GM12875 (cell line): ENCODE results near the gene GPN3.
"Not testable (repeated sequence)": the region's sequence is repeated elsewhere in the genome, so short reads cannot be mapped to it uniquely, and the experiment has no call there.

Experiments used
- H3K4me3 ChIP-seq: one replicate; pipeline ENCODE4 v1.5.1; 2011; ENCODE audit warnings: low read depth, low read length, control low read depth
- TF ChIP-seq, protein P1 (sequence below): IDR thresholded peaks from 2 replicates; pipeline ENCODE4 v1.5.1; 2011; ENCODE audit warnings: low read depth, mild to moderate bottlenecking, control low read depth, inconsistent platforms, low read length, moderate library complexity, borderline replicate concordance; ENCODE audit not compliant: insufficient read depth

GPN3 gene

DNA sequence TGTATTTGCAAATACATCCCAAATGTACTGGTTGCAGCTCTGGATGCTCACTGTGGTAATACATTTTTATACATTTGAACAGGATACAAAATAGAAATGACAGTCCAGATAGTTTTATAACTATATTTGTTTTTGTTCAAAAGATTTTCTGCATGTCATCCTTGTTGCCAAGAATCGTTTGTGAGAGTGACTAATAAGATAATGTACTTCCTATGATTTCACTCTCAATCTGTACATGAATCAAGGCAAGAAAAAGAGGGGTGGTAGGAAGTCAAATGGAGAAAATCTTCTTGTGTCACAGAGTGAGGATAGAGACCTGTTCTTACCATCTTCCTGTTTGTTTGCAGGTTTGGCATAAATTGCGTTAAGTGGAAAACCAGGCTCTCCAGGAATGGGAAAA lies 31.8 kb downstream of the GPN3 start:
- TF ChIP-seq, protein P1, sequence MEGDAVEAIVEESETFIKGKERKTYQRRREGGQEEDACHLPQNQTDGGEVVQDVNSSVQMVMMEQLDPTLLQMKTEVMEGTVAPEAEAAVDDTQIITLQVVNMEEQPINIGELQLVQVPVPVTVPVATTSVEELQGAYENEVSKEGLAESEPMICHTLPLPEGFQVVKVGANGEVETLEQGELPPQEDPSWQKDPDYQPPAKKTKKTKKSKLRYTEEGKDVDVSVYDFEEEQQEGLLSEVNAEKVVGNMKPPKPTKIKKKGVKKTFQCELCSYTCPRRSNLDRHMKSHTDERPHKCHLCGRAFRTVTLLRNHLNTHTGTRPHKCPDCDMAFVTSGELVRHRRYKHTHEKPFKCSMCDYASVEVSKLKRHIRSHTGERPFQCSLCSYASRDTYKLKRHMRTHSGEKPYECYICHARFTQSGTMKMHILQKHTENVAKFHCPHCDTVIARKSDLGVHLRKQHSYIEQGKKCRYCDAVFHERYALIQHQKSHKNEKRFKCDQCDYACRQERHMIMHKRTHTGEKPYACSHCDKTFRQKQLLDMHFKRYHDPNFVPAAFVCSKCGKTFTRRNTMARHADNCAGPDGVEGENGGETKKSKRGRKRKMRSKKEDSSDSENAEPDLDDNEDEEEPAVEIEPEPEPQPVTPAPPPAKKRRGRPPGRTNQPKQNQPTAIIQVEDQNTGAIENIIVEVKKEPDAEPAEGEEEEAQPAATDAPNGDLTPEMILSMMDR, result no peak
- no peak overlapping the region for H3K4me3 ChIP-seq

DNA sequence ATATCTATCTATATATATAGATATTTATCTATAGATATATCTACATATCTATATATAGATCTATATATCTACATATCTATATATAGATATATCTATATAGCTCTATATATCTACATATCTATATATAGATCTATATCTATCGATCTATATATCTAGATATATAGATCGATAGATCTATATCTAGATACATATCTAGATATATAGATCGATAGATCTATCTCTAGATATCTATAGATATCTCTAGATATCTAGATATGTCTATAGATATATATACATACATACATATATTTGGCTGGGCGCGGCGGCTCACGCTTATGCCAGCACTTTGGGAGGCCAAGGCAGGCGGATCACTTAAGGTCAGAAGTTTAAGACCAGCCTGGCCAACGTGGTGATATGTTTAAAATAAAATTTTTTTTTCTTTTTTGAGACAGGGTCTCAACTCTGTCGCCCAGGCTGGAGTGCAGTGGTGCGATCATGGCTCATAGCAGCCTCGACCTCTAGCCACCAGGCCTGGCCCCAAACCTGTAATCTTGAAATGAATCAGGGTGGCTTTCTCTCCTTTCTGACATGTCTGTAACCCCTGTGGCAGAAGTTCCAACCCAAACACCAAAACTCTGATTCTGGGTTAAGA lies 36.0 kb downstream of the GPN3 start:
- H3K4me3 ChIP-seq, result peak overlapping the region; percentile 39

DNA sequence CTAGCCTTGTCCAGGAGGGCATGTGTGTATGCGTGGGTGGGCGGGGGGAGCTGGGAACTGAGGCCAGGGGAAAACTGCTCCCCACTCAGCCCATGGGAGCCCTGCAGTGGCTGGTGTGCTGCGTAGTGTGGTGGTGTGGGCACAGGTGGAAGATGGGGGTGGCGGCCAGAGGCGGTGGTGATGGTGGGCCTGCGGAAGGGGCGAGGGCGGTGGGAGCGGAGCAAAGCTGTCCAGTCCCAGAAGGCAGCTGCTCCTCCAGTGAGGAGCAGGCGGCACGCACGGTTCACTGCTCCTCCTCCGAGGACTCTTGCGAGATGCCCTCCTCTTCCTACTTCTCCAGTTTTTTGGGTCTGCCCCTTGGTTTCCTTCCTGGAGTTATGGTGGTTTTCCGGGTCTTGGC lies 38.4 kb downstream of the GPN3 start:
- not testable (repeated sequence) for H3K4me3 ChIP-seq

More for the DNA sequence above, 36.0 kb downstream of the GPN3 start:
- TF ChIP-seq, protein P1, result no peak

DNA sequence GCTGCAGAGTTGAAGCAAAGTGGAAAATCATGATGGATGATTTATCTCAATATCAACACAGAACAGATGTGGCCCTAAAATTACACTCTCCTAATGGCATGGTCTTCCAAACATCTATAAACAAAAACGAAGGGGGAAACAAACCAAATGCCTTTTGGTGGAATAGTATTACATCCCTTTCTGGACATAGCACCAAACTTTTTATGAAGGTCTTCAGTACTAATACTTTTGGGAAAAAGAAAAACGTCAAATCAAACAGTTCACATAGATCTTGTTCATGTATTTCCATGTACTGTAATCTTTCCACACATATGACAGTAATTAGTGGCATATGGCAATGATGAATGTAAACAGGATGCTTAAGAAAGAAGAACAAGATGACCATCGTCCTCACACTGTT lies 41.7 kb downstream of the GPN3 start:
- TF ChIP-seq, protein P1, result no peak
- H3K4me3 ChIP-seq, result no peak overlapping the region

DNA sequence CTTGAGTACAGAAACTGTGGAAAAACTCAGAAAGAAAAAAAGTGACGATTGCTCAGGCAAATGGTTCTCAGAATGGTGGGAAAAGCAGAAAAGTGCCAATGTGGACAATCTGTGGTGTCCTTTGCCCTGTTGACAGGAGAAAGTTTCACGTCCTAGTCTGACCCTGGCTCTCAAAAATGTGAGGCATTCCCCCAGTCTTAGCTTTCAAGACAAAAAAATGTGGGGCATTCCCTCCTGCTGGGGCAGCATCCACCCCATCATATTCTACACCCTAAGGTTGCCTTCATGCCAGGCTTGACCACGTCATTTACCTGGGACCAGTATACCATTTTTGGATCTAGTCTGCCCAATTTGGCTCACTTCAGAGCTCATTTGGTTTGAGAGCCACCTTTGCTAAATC lies 43.8 kb downstream of the GPN3 start:
- TF ChIP-seq, protein P1, result no peak
- H3K4me3 ChIP-seq, result no peak overlapping the region

DNA sequence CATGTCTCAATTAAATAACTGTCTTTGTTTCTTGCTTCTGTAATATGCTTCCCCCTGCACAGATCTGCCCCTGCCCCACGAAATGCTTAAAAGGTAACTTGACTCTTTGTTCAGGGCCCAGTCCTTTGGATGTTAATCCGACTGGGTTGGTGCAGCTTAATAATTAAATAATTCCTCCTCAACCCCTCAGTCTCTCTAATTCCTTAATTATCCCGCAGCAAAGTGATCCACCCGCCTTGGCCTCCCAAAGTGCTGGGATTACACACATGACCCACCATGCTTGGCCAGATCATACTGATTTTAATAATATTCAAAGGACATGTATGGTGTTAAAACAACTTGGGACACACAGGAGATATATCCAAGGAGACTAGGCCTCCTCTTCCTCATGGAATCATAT lies 46.4 kb downstream of the GPN3 start:
- TF ChIP-seq, protein P1, result no peak
- H3K4me3 ChIP-seq, result no peak overlapping the region

DNA sequence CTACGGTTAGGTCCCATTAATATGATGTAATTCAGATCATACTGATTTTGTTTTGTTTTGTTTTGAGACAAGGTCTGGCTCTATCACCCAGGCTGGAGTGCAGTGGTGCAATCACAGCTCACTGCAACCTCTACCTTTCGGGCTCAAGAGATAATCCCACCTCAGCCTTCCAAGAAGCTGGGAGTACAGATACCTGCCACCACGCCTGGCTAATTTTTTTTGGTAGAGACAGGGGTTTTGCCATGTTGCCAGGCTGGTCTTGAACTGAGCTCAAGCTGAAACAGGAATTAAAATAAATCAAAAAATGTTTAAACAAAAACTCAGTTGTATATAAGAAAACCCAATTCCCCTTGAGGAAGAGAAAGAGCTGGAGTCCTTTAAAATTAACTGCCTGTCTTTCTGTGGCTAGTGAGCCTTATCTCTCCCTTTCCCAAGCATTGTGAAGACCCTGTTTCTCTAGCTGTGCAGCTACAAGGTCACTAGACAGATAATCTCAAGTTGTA lies 46.8 kb downstream of the GPN3 start:
- no peak overlapping the region for H3K4me3 ChIP-seq
- TF ChIP-seq, protein P1, result no peak

DNA sequence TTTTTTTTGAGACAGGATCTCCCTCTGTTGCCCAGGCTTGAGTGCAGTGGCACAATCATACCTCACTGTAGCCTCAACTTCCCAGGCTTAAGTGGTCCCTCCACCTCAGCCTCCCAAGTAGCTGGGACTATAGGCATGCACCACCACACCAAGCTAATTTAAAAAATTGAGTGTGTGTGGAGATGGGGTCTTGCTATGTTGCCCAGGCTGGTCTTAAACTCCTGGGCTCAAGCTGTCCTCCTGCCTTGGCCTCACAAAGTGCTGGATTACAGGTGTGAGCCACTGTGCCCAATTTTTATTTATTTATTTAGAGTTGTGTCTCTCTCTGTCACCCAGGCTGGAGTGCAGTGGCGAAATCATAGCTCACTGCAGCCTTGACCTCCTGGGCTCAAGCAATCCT lies 47.4 kb downstream of the GPN3 start:
- not testable (repeated sequence) for H3K4me3 ChIP-seq

DNA sequence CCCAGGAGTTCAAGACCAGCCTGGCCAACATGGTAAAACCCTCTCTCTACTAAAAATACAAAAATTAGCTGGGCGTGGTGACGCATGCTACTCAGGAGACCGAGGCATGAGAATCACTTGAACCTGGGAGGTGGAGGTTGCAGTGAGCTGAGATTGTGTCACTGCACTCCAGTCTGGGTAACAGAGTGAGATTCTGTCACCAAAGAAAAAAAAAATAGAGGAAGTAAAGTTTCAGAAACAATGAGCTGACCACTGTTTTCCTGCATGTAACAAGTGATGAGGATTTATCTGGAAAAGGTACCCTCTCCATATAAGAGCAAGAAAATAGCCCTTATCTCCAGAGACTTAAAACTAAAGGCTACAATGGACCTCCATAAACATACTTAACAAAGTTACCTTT lies 50.9 kb downstream of the GPN3 start:
- not testable (repeated sequence) for H3K4me3 ChIP-seq

DNA sequence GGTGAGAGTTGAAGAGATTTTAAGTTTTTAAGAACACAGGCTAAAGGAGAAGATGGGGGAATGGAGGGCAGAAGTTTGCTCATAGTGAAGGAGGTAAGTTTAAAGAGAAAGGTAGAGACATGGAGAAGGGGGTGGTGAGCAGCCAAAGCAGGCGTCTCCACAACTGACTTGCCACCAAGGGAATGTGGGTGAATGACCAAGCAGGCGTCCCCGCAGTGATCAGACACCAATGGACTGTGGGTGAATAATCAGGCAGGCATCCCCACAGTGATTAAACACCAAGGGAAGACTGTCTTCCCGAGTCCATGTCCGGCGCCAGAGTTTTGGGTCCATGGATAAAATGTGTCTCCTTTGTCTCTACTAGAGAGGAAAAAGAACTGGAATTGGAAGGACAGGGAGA lies 58.0 kb downstream of the GPN3 start:
- H3K4me3 ChIP-seq, result not testable (repeated sequence)

DNA sequence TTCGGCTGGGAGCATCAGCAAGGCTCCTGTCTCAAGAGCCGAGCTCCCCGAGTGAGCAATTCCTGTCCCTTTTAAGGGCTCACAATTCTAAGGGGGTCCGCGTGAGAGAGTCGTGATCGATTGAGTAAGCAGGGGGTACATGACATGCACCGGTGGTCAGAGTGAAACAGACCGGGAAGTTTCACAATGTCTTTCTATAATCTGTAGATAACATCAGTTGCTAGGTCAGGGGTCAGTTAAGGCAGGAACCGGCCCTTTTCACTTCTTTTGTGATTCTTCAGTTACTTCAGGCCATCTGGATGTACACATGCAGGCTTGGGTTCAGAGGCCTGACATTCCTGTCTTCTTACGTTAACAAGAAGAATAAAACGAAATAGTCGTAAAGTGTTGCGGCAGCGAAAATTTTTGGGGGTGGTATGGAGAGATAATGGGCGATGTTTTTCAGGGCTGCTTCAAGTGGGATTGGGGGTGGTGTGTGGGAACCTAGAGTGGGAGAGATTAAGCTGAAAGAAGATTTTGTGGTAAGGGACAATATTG lies 62.9 kb downstream of the GPN3 start:
- not testable (repeated sequence) for H3K4me3 ChIP-seq
